ENCODE results near the gene CD84.
"Not testable (repeated sequence)": the region's sequence is repeated elsewhere in the genome, so short reads cannot be mapped to it uniquely, and the experiment has no call there.

Gene CD84

DNA sequence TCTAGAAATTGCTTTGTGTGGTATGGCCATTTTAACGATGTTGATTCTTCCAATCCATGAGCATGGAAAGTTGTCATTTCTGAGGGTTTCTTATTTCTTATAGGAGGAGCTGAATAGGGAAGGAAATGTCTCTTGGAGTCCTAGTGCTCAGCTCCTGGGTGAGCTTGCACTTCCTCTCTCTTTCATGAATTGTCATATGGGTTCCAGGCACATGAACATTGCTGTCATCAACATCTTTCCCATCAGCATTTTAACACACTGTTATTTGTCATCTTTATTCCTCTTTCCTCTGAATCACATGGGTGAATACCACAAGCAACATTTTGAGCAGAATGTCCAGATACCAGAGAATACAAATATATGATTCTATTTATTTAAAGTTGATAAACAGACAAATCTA, 79.7 kb downstream of the CD84 start:
- no peaks in the 10 kb centered on the region for H3K36me3 ChIP-seq (ENCODE audit: insufficient read depth, low read length)

DNA sequence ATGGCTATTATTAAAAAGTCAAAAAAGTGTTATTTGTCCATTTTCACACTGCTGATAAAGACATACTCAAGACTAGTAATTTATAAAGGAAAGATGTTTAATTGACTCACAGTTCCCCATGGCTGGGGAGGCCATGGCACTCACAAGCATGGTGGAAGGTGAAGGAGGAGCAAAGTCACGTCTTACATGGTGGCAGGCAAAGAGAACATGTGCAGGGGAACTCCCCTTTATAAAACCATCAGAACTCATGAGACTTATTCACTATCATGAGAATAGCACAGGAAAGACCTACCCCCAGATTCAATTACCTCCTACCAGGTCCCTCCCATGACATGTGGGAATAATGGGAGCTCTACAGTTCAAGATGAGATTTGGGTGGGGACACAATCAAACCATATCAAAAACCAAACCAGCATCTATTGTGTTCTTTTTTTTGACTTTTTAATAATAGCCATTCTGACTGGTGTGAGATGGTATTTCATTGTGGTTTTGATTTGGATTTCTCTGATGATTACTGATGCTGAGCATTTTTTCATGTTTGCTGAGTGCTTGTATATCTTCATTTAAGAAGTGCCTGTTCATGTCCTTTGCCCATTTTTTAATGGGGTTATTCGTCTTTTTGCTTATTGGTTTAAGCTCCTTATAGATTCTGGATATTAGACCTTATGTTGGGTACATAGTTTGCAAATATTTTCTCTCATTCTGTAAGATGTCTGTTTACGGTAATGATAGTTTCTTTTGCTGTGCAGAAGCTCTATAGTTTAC, 80.8 kb downstream of the CD84 start:
- not testable (repeated sequence) for H2AFZ ChIP-seq (ENCODE audit: low read depth, low read length); H3K4me1 ChIP-seq (ENCODE audit: insufficient read depth, low read length); DNase-seq; H3K9ac ChIP-seq (ENCODE audit: low read depth, low read length); H3K27ac ChIP-seq (ENCODE audit: low read length); H3K27me3 ChIP-seq (ENCODE audit: insufficient read depth, low read length, poor library complexity); H4K20me1 ChIP-seq (ENCODE audit: insufficient read depth, low read length); H3K4me2 ChIP-seq (ENCODE audit: insufficient read depth, low read length); H3K9me3 ChIP-seq (ENCODE audit: insufficient read depth, low read length, severe bottlenecking); H3K79me2 ChIP-seq (ENCODE audit: insufficient read depth, low read length); H3K4me3 ChIP-seq (ENCODE audit: low read depth in 1 of 2, low read length in 2 of 2); H3K36me3 ChIP-seq (ENCODE audit: insufficient read depth, low read length); ATAC-seq (ENCODE audit: insufficient read depth, low read depth)

More for the DNA sequence above, 79.7 kb downstream of the CD84 start:
- Histone ChIP-seq H3K79me2 (ENCODE audit: insufficient read depth, low read length) (no peaks in the 10 kb centered on the region), H3K27ac (ENCODE audit: low read length) (no peak overlapping the region), H2AFZ (ENCODE audit: low read depth, low read length) (no peak overlapping the region), H3K4me2 (ENCODE audit: insufficient read depth, low read length) (no peak overlapping the region), H3K27me3 (ENCODE audit: insufficient read depth, low read length, poor library complexity) (no peaks in the 10 kb centered on the region), H3K9me3 (ENCODE audit: insufficient read depth, low read length, severe bottlenecking) (peaks cover 8% of the 10 kb centered on the region), H3K4me1 (ENCODE audit: insufficient read depth, low read length) (no peaks in the 10 kb centered on the region), H3K4me3 (ENCODE audit: low read depth in 1 of 2, low read length in 2 of 2) (no peak overlapping the region), H3K9ac (ENCODE audit: low read depth, low read length) (no peak overlapping the region), H4K20me1 (ENCODE audit: insufficient read depth, low read length) (no peaks in the 10 kb centered on the region)
- ATAC-seq (ENCODE audit: insufficient read depth, low read depth) (no peak), DNase-seq (no peak)
- TF ChIP-seq, protein P1, sequence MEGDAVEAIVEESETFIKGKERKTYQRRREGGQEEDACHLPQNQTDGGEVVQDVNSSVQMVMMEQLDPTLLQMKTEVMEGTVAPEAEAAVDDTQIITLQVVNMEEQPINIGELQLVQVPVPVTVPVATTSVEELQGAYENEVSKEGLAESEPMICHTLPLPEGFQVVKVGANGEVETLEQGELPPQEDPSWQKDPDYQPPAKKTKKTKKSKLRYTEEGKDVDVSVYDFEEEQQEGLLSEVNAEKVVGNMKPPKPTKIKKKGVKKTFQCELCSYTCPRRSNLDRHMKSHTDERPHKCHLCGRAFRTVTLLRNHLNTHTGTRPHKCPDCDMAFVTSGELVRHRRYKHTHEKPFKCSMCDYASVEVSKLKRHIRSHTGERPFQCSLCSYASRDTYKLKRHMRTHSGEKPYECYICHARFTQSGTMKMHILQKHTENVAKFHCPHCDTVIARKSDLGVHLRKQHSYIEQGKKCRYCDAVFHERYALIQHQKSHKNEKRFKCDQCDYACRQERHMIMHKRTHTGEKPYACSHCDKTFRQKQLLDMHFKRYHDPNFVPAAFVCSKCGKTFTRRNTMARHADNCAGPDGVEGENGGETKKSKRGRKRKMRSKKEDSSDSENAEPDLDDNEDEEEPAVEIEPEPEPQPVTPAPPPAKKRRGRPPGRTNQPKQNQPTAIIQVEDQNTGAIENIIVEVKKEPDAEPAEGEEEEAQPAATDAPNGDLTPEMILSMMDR (IDR thresholded peaks at IDR 0.05; ENCODE audit: borderline replicate concordance, extremely low read depth, low read length, poor library complexity, severe bottlenecking) = no peak
- no peak for TF ChIP-seq EZH2 (IDR thresholded peaks at IDR 0.05; ENCODE audit: borderline replicate concordance, low read depth, low read length, severe bottlenecking)

DNA sequence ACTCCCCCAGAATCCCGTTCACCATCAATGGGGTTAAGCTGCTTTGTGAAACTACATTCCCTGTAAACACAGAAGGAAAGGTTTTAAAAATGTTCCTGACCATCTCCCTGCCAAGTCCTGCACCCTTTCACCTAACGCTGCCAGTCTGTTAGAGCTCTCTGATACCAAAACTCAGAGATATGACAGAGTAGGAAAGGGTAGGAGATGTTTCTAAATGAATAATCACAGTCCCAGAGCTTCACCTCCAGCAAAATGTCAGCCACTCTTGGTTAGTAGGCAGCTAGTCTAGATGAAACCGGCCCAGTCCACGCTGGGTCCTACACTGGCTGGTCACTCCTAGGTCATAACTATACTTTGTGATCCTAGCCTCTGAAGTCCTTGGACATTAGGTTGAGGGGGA, 83.0 kb downstream of the CD84 start:
- Histone ChIP-seq H3K9me3 (ENCODE audit: insufficient read depth, low read length, severe bottlenecking) (peaks cover 8% of the 10 kb centered on the region), H3K27ac (ENCODE audit: low read length) (no peak overlapping the region), H3K27me3 (ENCODE audit: insufficient read depth, low read length, poor library complexity) (no peaks in the 10 kb centered on the region), H3K4me2 (ENCODE audit: insufficient read depth, low read length) (no peak overlapping the region), H2AFZ (ENCODE audit: low read depth, low read length) (no peak overlapping the region), H3K4me1 (ENCODE audit: insufficient read depth, low read length) (no peaks in the 10 kb centered on the region), H3K79me2 (ENCODE audit: insufficient read depth, low read length) (no peaks in the 10 kb centered on the region), H3K4me3 (ENCODE audit: low read depth in 1 of 2, low read length in 2 of 2) (no peak overlapping the region), H4K20me1 (ENCODE audit: insufficient read depth, low read length) (no peaks in the 10 kb centered on the region), H3K9ac (ENCODE audit: low read depth, low read length) (no peak overlapping the region), H3K36me3 (ENCODE audit: insufficient read depth, low read length) (no peaks in the 10 kb centered on the region)
- DNase-seq (no peak), ATAC-seq (ENCODE audit: insufficient read depth, low read depth) (no peak)
- no peak for TF ChIP-seq EZH2 (IDR thresholded peaks at IDR 0.05; ENCODE audit: borderline replicate concordance, low read depth, low read length, severe bottlenecking)
- TF ChIP-seq, protein P1 (IDR thresholded peaks at IDR 0.05; ENCODE audit: borderline replicate concordance, extremely low read depth, low read length, poor library complexity, severe bottlenecking) = no peak

DNA sequence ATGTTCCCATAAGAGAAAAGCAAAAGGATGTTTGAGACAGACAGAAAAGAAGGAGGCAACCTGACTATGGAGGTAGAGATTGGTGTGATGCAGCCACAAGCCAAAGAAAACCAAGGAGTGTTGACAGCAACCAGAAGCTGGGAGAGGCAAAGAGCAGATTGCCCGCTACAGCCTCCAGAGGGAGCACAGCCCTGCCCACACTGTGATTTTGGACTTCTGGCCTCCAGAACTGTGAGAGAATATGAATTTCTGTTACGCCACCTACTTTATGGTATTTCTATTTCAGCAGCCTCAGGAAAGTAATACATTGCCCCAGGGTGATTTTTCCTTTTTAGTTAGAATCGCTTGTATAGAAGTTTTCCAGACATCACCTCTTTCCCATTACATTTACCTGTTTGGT, 84.7 kb downstream of the CD84 start:
- Histone ChIP-seq H4K20me1 (ENCODE audit: insufficient read depth, low read length) (no peaks in the 10 kb centered on the region), H3K9ac (ENCODE audit: low read depth, low read length) (no peak overlapping the region), H3K4me2 (ENCODE audit: insufficient read depth, low read length) (no peak overlapping the region), H3K27ac (ENCODE audit: low read length) (no peak overlapping the region), H3K9me3 (ENCODE audit: insufficient read depth, low read length, severe bottlenecking) (peaks cover 8% of the 10 kb centered on the region), H3K36me3 (ENCODE audit: insufficient read depth, low read length) (no peaks in the 10 kb centered on the region), H3K27me3 (ENCODE audit: insufficient read depth, low read length, poor library complexity) (no peaks in the 10 kb centered on the region), H3K4me3 (ENCODE audit: low read depth in 1 of 2, low read length in 2 of 2) (no peak overlapping the region), H3K4me1 (ENCODE audit: insufficient read depth, low read length) (no peaks in the 10 kb centered on the region), H2AFZ (ENCODE audit: low read depth, low read length) (no peak overlapping the region), H3K79me2 (ENCODE audit: insufficient read depth, low read length) (no peaks in the 10 kb centered on the region)
- no peak for ATAC-seq (ENCODE audit: insufficient read depth, low read depth)
- TF ChIP-seq EZH2 (IDR thresholded peaks at IDR 0.05; ENCODE audit: borderline replicate concordance, low read depth, low read length, severe bottlenecking) = no peak
- TF ChIP-seq, protein P1 (IDR thresholded peaks at IDR 0.05; ENCODE audit: borderline replicate concordance, extremely low read depth, low read length, poor library complexity, severe bottlenecking) = peak; percentile 53
- DNase-seq = no peak
